Measurements from ENCODE around the gene CTNNAL1. TPM values are rescaled to one million over a fixed set of nuclear protein-coding genes. Genes with fewer than 3 reads are reported as not detected.

CTNNAL1 gene
- total and polyA plus RNA-seq, 2 of the 8 experiments (the other 6 are each of a cell fraction or from before 2014, with no cell fraction given): 23.2 to 66.1 TPM

GRCh38 chr9:108905494-108905893, 107.8 kb downstream of the CTNNAL1 start:
- no peaks in the 10 kb centered on the region for H3K4me1 ChIP-seq (replicated peaks in 1 of 4; ENCODE audit: control insufficient read depth in 3 of 4, insufficient read depth in 4 of 4, low read length in 3 of 4)
- no peak overlapping the region for H3K4me3 ChIP-seq (ENCODE audit: extremely low read depth in 1 of 4, insufficient read depth in 2 of 4, low read depth in 3 of 4, low read length in 4 of 4)
- no peak overlapping the region for H3K27ac ChIP-seq (ENCODE audit: low read depth, low read length)
- H2BK5ac ChIP-seq (ENCODE audit: low read depth, low read length): no peak overlapping the region
- no peak overlapping the region for H2AK5ac ChIP-seq (ENCODE audit: low read depth, low read length)
- H2BK20ac ChIP-seq (ENCODE audit: low read length): no peak overlapping the region
- DNase-seq (ENCODE audit: low read depth in 1 of 2, low spot score in 2 of 2): no peak
- H2BK120ac ChIP-seq (replicated peaks; ENCODE audit: low read depth, low read length): no peak overlapping the region
- no peak for FAIRE-seq
- no peak overlapping the region for H4K91ac ChIP-seq (replicated peaks; ENCODE audit: insufficient read length, low read length)
- no peaks in the 10 kb centered on the region for H3K79me2 ChIP-seq (ENCODE audit: control insufficient read depth in 1 of 2, insufficient read depth in 2 of 2, low read length in 2 of 2)
- no peak overlapping the region for H2BK15ac ChIP-seq (ENCODE audit: low read length)
- no peaks in the 10 kb centered on the region for H3K27me3 ChIP-seq (replicated peaks in 1 of 4; ENCODE audit: control insufficient read depth in 3 of 4, extremely low read depth in 1 of 4, insufficient read depth in 3 of 4, low read length in 3 of 4)
- H2AFZ ChIP-seq (ENCODE audit: low read length): no peak overlapping the region
- no peak overlapping the region for H3K23ac ChIP-seq (ENCODE audit: insufficient read length)
- POLR2A ChIA-PET (ENCODE audit: partially characterized antibody): no interaction called here
- peaks cover 10 to 74% (median 35%) of the 10 kb centered on the region in 4 experiments; a peak in 7 of 8 replicates for H3K36me3 ChIP-seq (ENCODE audit: control insufficient read depth in 2 of 4, insufficient read depth in 4 of 4, low read length in 3 of 4)
- CTCF ChIA-PET (ENCODE audit: partially characterized antibody): no interaction called here
- peaks cover 0 to 4% of the 10 kb centered on the region in 2 experiments for H4K20me1 ChIP-seq (replicated peaks in 1 of 2; ENCODE audit: control insufficient read depth in 1 of 2, insufficient read depth in 2 of 2, low read length in 2 of 2)
- H3K9me3 ChIP-seq (ENCODE audit: insufficient read depth in 2 of 2, low read depth in 1 of 2, low read length in 1 of 2): no peaks in the 10 kb centered on the region
- no peak overlapping the region for H3K14ac ChIP-seq (ENCODE audit: insufficient read length)
- no peak overlapping the region for H4K5ac ChIP-seq (ENCODE audit: insufficient read length, low read depth, low read length)
- H3K4ac ChIP-seq (replicated peaks; ENCODE audit: insufficient read length, low read depth, low read length): no peak overlapping the region
- no peak overlapping the region for H4K8ac ChIP-seq (ENCODE audit: extremely low read depth, insufficient read depth, low read length)
- WGBS, 2 experiments (ENCODE audit: extremely low coverage in 1 of 2, insufficient coverage in 1 of 2, insufficient read length in 1 of 2, insufficient replicate concordance in 2 of 2, low coverage in 1 of 2, low lambda C conversion rate in 2 of 2, missing lambda C conversion rate in 1 of 2): 74% methylated on average over 2 of the region's 2 CpGs; no CpG with 5 or more reads in 1 of the 2 experiments
- no peak overlapping the region for H3K56ac ChIP-seq (replicated peaks; ENCODE audit: insufficient read length, low read depth, low read length)
- no peak overlapping the region for H3K18ac ChIP-seq (ENCODE audit: extremely low read depth, low read length)
- no peak overlapping the region for H3K4me2 ChIP-seq (ENCODE audit: insufficient read depth in 1 of 2, low read depth in 2 of 2, low read length in 2 of 2)
- H3K79me1 ChIP-seq (ENCODE audit: low read depth, low read length): no peaks in the 10 kb centered on the region
- TF ChIP-seq CHD2 (IDR thresholded peaks at IDR 0.05; ENCODE audit: low read length) (no peak), FOSL1 (IDR thresholded peaks at IDR 0.05; ENCODE audit: insufficient read depth, low read depth, low read length) (no peak)
- peaks cover 2% of the 10 kb centered on the region; the same call in 1 of the 2 replicates for H3K23me2 ChIP-seq (ENCODE audit: low read depth, low read length)
- no peak overlapping the region for H2BK12ac ChIP-seq (ENCODE audit: low read depth, low read length)
- H3K9ac ChIP-seq (replicated peaks in 1 of 4; ENCODE audit: extremely low read depth in 1 of 4, low read depth in 3 of 4, low read length in 3 of 4): no peak overlapping the region
